ENCODE data around the gene CNTN4. TPM values are rescaled to one million over a fixed set of nuclear protein-coding genes. Genes with fewer than 3 reads are reported as not detected.

The CNTN4 gene
- total RNA-seq, 3 donors from 2014 or later (not counting 1 experiment from before 2014, with no cell fraction given) = not detected

GRCh38 chr3:2246873-2247648 lies 148.4 kb downstream of the CNTN4 start:
- H3K4me3 Mint-ChIP-seq = no peak overlapping the region
- H3K4me1 Mint-ChIP-seq = no peaks in the 10 kb centered on the region
- Histone ChIP-seq H3K9me3 (ENCODE audit: control insufficient read depth, insufficient read depth, low read length) (no peaks in the 10 kb centered on the region), H3K4me1 (ENCODE audit: control insufficient read depth, insufficient read depth, low read length) (no peaks in the 10 kb centered on the region), H3K27me3 (ENCODE audit: control insufficient read depth, insufficient read depth, low read length) (no peaks in the 10 kb centered on the region), H3K36me3 (ENCODE audit: control insufficient read depth, insufficient read depth, low read length) (no peaks in the 10 kb centered on the region), H3K27ac (ENCODE audit: low read length) (no peak overlapping the region), H3K4me3 (ENCODE audit: low read length) (no peak overlapping the region)
- H3K27me3 Mint-ChIP-seq (ENCODE audit: low read depth in 2 of 2) = no peaks in the 10 kb centered on the region
- 78% methylated on average over 6 of the region's 6 CpGs for WGBS (ENCODE audit: insufficient coverage)
- TF ChIP-seq, protein P1, sequence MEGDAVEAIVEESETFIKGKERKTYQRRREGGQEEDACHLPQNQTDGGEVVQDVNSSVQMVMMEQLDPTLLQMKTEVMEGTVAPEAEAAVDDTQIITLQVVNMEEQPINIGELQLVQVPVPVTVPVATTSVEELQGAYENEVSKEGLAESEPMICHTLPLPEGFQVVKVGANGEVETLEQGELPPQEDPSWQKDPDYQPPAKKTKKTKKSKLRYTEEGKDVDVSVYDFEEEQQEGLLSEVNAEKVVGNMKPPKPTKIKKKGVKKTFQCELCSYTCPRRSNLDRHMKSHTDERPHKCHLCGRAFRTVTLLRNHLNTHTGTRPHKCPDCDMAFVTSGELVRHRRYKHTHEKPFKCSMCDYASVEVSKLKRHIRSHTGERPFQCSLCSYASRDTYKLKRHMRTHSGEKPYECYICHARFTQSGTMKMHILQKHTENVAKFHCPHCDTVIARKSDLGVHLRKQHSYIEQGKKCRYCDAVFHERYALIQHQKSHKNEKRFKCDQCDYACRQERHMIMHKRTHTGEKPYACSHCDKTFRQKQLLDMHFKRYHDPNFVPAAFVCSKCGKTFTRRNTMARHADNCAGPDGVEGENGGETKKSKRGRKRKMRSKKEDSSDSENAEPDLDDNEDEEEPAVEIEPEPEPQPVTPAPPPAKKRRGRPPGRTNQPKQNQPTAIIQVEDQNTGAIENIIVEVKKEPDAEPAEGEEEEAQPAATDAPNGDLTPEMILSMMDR (IDR thresholded peaks at IDR 0.05) = no peak
- H3K27ac Mint-ChIP-seq = no peak overlapping the region
- H3K9me3 Mint-ChIP-seq = peaks cover 8 to 12% of the 10 kb centered on the region in 2 donors
- no peak for ATAC-seq
- no peaks in the 10 kb centered on the region for H3K36me3 Mint-ChIP-seq
- intact Hi-C loops (cut with micrococcal nuclease) = no loop called here
- no peak for DNase-seq

GRCh38 chr3:2247831-2248230 lies 149.2 kb downstream of the CNTN4 start:
- Histone ChIP-seq H3K4me1 (ENCODE audit: control insufficient read depth, insufficient read depth, low read length) (no peaks in the 10 kb centered on the region), H3K36me3 (ENCODE audit: control insufficient read depth, insufficient read depth, low read length) (no peaks in the 10 kb centered on the region), H3K9me3 (ENCODE audit: control insufficient read depth, insufficient read depth, low read length) (no peaks in the 10 kb centered on the region), H3K27ac (ENCODE audit: low read length) (no peak overlapping the region), H3K4me3 (ENCODE audit: low read length) (no peak overlapping the region), H3K27me3 (ENCODE audit: control insufficient read depth, insufficient read depth, low read length) (no peaks in the 10 kb centered on the region)
- H3K4me1 Mint-ChIP-seq = no peaks in the 10 kb centered on the region
- TF ChIP-seq, protein P1 (IDR thresholded peaks at IDR 0.05) = no peak
- DNase-seq (no peak), ATAC-seq (no peak)
- no peak overlapping the region for H3K4me3 Mint-ChIP-seq
- intact Hi-C loops (cut with micrococcal nuclease) = no loop called here
- 100% methylated on average over 1 of the region's 4 CpGs for WGBS (ENCODE audit: insufficient coverage)
- no peaks in the 10 kb centered on the region for H3K27me3 Mint-ChIP-seq (ENCODE audit: low read depth in 2 of 2)
- H3K9me3 Mint-ChIP-seq = peaks cover 8 to 15% of the 10 kb centered on the region in 2 donors
- H3K36me3 Mint-ChIP-seq = no peaks in the 10 kb centered on the region
- H3K27ac Mint-ChIP-seq = no peak overlapping the region

- H3K9me3 ChIP-seq (ENCODE audit: control insufficient read depth, insufficient read depth, low read length) = no peaks in the 10 kb centered on the region
- 57% methylated on average over 1 of the region's 3 CpGs for WGBS (ENCODE audit: insufficient coverage)
- peaks cover 11 to 15% of the 10 kb centered on the region in 2 donors for H3K9me3 Mint-ChIP-seq
- no peaks in the 10 kb centered on the region for H3K27me3 Mint-ChIP-seq (ENCODE audit: low read depth in 2 of 2)
- H3K4me3 Mint-ChIP-seq = no peak overlapping the region
- no peak for ATAC-seq
- no peaks in the 10 kb centered on the region for H3K4me1 ChIP-seq (ENCODE audit: control insufficient read depth, insufficient read depth, low read length)
- H3K27ac Mint-ChIP-seq = no peak overlapping the region
- H3K4me3 ChIP-seq (ENCODE audit: low read length) = no peak overlapping the region
- no peaks in the 10 kb centered on the region for H3K36me3 ChIP-seq (ENCODE audit: control insufficient read depth, insufficient read depth, low read length)
- intact Hi-C loops (cut with micrococcal nuclease) = no loop called here
- TF ChIP-seq, protein P1 (IDR thresholded peaks at IDR 0.05) = no peak
- H3K36me3 Mint-ChIP-seq = no peaks in the 10 kb centered on the region
- H3K27ac ChIP-seq (ENCODE audit: low read length) = no peak overlapping the region
- no peaks in the 10 kb centered on the region for H3K27me3 ChIP-seq (ENCODE audit: control insufficient read depth, insufficient read depth, low read length)
- no peak for DNase-seq
- no peaks in the 10 kb centered on the region for H3K4me1 Mint-ChIP-seq
These were observed 152.1 kb downstream of the CNTN4 start for GRCh38 chr3:2250783-2251182.

DNA sequence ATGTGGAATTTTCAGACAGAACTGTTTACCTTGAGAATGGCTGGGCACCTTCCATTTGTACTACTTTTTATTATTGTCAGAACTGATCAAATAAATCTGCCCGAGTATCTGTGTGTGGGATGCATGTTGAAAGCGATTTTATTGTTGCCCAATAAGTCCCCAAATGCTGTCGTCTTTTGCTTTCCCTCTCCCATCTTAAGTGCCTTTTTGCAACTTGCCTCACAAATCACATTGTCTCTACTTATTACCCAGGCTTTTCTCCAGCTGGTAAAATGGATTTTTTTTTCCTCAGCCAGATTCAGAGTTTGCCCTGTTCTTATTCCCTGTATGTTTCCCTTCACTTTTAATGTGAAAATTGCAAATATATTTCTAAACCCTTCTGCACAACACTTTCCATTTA lies 163.1 kb downstream of the CNTN4 start:
- intact Hi-C loops (cut with micrococcal nuclease) = no loop called here
- Mint-ChIP-seq H3K27me3 (ENCODE audit: low read depth in 2 of 2) (no peaks in the 10 kb centered on the region), H3K36me3 (peaks cover 7% of the 10 kb centered on the region), H3K9me3 (peaks cover 11 to 16% of the 10 kb centered on the region in 2 donors), H3K4me1 (no peaks in the 10 kb centered on the region), H3K27ac (no peak overlapping the region), H3K4me3 (no peak overlapping the region)
- H3K4me1 ChIP-seq (ENCODE audit: control insufficient read depth, insufficient read depth, low read length) = no peaks in the 10 kb centered on the region
- H3K9me3 ChIP-seq (ENCODE audit: control insufficient read depth, insufficient read depth, low read length) = no peaks in the 10 kb centered on the region
- H3K4me3 ChIP-seq (ENCODE audit: low read length) = no peak overlapping the region
- no peak for ATAC-seq
- 89% methylated on average over 3 of the region's 3 CpGs for WGBS (ENCODE audit: insufficient coverage)
- no peaks in the 10 kb centered on the region for H3K36me3 ChIP-seq (ENCODE audit: control insufficient read depth, insufficient read depth, low read length)
- no peak for DNase-seq
- TF ChIP-seq, protein P1 (IDR thresholded peaks at IDR 0.05) = no peak
- no peaks in the 10 kb centered on the region for H3K27me3 ChIP-seq (ENCODE audit: control insufficient read depth, insufficient read depth, low read length)
- no peak overlapping the region for H3K27ac ChIP-seq (ENCODE audit: low read length)
